Measurements from ENCODE around the gene FSD1L.

- TF ChIP-seq CTCF (conservative IDR thresholded peaks at IDR 0.05), result no peak
- no peak for TF ChIP-seq EZH2 (IDR thresholded peaks at IDR 0.05; ENCODE audit: low read depth)
These were observed 15.5 kb upstream of the FSD1L start for GRCh38 chr9:105432247-105432842.

All from PC-9 (cell line).